GM12874 (cell line): ENCODE measurements around the gene HAP1.

ENCODE experiments used
- TF ChIP-seq, protein P1 (sequence below): IDR thresholded peaks from 2 replicates; pipeline ENCODE4 v1.5.1; 2011; ENCODE audit warnings: low read depth, mild to moderate bottlenecking, control low read depth, low read length, moderate library complexity; ENCODE audit not compliant: insufficient read depth

The HAP1 gene

GRCh38 chr17:41705271-41705991 lies 29.0 kb downstream of the HAP1 start:
- TF ChIP-seq, protein P1, sequence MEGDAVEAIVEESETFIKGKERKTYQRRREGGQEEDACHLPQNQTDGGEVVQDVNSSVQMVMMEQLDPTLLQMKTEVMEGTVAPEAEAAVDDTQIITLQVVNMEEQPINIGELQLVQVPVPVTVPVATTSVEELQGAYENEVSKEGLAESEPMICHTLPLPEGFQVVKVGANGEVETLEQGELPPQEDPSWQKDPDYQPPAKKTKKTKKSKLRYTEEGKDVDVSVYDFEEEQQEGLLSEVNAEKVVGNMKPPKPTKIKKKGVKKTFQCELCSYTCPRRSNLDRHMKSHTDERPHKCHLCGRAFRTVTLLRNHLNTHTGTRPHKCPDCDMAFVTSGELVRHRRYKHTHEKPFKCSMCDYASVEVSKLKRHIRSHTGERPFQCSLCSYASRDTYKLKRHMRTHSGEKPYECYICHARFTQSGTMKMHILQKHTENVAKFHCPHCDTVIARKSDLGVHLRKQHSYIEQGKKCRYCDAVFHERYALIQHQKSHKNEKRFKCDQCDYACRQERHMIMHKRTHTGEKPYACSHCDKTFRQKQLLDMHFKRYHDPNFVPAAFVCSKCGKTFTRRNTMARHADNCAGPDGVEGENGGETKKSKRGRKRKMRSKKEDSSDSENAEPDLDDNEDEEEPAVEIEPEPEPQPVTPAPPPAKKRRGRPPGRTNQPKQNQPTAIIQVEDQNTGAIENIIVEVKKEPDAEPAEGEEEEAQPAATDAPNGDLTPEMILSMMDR: no peak

DNA sequence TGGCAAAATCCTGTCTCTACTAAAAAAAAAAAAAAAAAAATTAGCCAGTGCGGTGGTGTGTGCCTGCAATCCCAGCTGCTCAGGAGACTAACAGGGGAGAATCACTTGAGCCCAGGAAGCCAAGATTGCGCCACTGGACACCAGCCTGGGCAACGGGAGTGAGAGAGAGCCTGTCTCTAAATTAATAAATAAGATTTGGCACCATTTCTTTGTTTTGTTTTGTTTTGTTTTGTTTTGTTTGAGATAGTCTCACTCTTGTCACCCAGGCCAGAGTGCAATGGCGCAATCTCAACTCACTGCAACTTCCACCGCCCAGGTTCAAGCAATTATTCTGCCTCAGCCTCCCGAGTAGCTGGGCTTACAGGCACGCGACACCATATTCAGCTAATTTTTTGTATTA lies 31.7 kb downstream of the HAP1 start:
- TF ChIP-seq, protein P1: no peak

GRCh38 chr17:41697122-41697962 lies 37.1 kb downstream of the HAP1 start:
- TF ChIP-seq, protein P1: no peak

DNA sequence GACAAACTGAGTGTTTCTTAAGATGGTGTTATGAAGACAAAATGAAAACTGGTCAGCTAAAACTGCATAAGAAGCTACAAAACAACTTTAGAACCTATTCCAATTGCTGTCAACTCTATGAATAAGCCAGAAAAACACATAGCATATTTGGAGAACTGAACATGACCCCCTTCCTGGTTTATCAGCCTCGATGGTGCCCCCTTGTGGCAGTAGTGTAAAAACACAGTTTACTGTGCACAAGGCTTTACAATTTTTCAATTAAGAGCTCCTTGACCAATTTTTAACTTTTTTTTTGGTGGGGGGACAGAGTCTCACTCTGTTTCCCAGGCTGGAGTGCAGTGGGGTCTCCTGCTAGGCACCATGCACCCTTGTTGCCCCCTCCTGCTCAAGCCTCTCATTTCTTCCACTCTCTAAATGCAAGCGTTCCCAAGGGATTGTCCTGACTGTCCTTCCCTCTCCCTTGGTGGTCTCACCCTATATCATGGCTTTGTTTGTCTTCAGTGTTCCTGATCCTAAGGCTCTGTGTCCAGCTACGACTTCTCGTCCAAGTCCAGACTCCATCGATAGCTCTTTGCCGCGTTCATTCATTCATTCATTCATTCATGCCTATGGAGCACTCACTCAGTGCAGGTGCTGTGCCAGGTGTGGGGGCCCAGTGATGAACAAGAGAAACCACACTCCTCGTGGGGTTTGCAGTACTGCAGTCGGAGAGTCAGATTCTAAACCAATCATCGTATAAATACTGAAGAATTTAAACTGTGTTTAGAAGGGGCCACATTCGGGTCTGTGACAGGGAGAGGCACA lies 38.3 kb downstream of the HAP1 start:
- TF ChIP-seq, protein P1: peak; percentile 73

DNA sequence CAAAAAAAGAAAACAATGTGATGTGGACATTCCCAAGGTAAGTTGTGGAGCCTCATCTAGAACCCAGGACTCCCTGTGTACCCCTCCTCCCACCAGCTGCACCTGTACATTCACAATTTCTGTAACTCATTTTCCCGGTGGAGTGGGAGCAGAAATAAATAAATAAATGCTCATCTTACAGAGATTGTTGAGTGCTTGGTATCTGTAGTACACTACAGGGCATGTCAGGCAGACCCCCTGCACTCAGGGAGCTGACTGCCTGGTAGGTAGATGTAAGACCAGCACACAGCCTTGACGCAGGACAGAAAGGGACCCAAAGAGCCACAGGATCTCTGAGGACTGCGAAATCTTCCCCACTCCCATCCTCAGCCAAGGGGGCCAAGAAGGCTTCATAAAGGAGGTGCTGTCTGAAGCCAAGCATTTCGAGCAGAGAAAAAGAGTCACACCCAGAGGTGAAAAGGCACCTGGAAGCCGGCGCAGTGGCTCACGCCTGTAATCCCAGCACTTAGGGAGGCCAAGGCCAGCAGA lies 39.2 kb downstream of the HAP1 start:
- TF ChIP-seq, protein P1: no peak

GRCh38 chr17:41692722-41693521 lies 41.5 kb downstream of the HAP1 start:
- TF ChIP-seq, protein P1: no peak
